T-helper 1 cell treated with Interleukin-12 subunit alpha and Interleukin-12 subunit beta and Interleukin-4 antibody, amounts not matched to agents 30 μg/mL and 1 μg/mL, for 36 hours (primary cell): ENCODE results near the gene MAPK9.

Source experiments
- H3K27ac Mint-ChIP-seq: one replicate; pipeline ENCODE4 v1.8.0; 2021; ENCODE audit warnings: mild to moderate bottlenecking, mixed read lengths
- H3K27me3 Mint-ChIP-seq: one replicate; pipeline ENCODE4 v1.8.0; 2021; ENCODE audit warnings: low read depth, mixed read lengths
- H3K36me3 Mint-ChIP-seq: one replicate; pipeline ENCODE4 v1.8.0; 2021; ENCODE audit warnings: low read depth, mixed read lengths
- H3K4me1 Mint-ChIP-seq: one replicate; pipeline ENCODE4 v1.8.0; 2021; ENCODE audit warnings: low read depth, mixed read lengths
- H3K4me3 Mint-ChIP-seq: one replicate; pipeline ENCODE4 v1.8.0; 2021; ENCODE audit warnings: mild to moderate bottlenecking, moderate library complexity, mixed read lengths
- H3K9me3 Mint-ChIP-seq: one replicate; pipeline ENCODE4 v1.8.0; 2021; ENCODE audit warnings: mixed read lengths

The MAPK9 gene

DNA sequence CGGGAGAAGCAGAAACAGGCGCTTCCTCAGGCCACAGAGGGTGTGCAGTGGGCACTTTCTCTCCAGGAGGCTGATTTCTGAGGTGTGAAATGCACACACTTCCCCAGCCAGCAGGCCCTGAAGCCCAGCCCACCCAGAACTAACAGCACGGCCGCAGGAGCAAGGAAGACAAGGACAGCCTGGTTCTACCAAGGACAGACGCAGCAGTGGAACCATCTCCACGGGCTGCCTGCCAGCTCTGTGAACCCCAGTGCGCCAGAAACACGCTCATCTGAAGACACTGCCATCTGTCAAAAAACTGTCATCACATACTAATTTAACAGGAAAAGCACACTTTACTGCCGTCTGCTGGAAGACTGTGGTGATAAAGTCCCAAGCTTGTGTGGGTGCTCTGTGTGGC is 40.7 kb downstream of the MAPK9 start:
- no peaks in the 10 kb centered on the region for H3K4me1 Mint-ChIP-seq
- peaks cover 74% of the 10 kb centered on the region for H3K36me3 Mint-ChIP-seq
- no peaks in the 10 kb centered on the region for H3K27me3 Mint-ChIP-seq
- peaks cover 77% of the 10 kb centered on the region for H3K9me3 Mint-ChIP-seq
- H3K27ac Mint-ChIP-seq, result no peak overlapping the region
- no peak overlapping the region for H3K4me3 Mint-ChIP-seq

DNA sequence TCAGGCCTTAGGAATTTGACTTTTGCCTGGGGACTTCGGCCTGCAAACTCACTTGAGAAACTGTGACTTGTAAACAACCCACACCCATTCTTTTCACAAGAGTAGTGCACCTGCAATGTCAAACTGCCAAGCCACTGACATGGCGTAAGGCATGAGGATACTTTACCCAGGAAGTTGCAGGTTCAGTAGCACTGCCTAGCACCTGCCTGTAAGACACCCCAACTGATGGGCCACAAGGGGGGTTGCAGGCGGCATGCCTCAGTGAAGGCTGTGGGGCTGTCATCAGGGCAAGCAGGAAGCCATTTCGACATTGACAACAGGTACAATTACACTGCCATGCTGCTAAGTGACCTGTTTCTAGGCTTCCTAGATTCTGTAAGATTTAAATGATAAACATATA is 41.6 kb downstream of the MAPK9 start:
- Mint-ChIP-seq H3K36me3 (peaks cover 73% of the 10 kb centered on the region), H3K27ac (no peak overlapping the region), H3K4me1 (no peaks in the 10 kb centered on the region), H3K9me3 (peaks cover 71% of the 10 kb centered on the region), H3K4me3 (no peak overlapping the region), H3K27me3 (no peaks in the 10 kb centered on the region)

DNA sequence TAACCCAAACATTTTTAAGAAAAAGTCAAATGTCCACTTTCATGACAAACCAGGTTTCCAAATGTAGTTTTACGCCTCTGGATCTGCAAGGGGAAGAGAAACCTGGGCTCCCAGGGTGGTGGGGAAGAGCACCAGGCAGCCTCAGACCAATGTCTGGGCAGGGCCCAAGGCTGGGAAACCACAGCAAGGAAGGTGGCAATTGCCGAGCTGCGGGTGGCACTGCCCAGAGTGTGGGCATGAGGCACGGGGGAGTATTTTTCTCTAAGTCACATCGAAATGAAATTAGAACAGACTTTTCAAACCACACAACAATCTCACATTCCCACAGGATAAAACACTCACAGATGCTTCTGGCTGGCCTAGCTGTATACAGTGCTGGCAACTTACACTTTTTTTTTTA is 50.3 kb downstream of the MAPK9 start:
- Mint-ChIP-seq H3K36me3 (peaks cover 77% of the 10 kb centered on the region), H3K9me3 (peaks cover 62% of the 10 kb centered on the region), H3K4me1 (no peaks in the 10 kb centered on the region), H3K4me3 (no peak overlapping the region), H3K27me3 (no peaks in the 10 kb centered on the region), H3K27ac (no peak overlapping the region)

GRCh38 chr5:180238631-180239030 is 53.3 kb downstream of the MAPK9 start:
- H3K27me3 Mint-ChIP-seq, result no peaks in the 10 kb centered on the region
- H3K27ac Mint-ChIP-seq, result no peak overlapping the region
- peaks cover 43% of the 10 kb centered on the region for H3K9me3 Mint-ChIP-seq
- H3K36me3 Mint-ChIP-seq, result peaks cover 78% of the 10 kb centered on the region
- H3K4me3 Mint-ChIP-seq, result no peak overlapping the region
- H3K4me1 Mint-ChIP-seq, result no peaks in the 10 kb centered on the region

DNA sequence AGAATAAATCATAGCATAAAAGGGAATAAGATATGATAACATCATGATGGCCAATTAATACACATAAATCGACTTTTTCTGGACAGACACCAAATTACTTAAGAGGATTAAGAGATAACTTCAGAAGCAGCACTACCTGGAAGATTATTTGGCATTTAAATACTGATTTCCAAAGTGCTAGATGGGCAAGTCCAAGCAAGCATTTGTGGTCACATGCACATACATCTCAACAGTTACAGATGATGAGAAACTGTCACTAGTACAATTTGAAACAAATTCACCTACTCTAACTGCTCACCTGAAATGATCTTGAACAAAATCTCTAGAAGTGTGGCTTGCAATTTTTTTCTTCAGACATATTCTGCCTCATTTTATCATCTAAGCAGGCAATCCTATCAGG is 56.0 kb downstream of the MAPK9 start:
- Mint-ChIP-seq H3K36me3 (peaks cover 60% of the 10 kb centered on the region), H3K9me3 (peaks cover 24% of the 10 kb centered on the region), H3K27me3 (no peaks in the 10 kb centered on the region), H3K27ac (no peak overlapping the region), H3K4me1 (no peaks in the 10 kb centered on the region), H3K4me3 (no peak overlapping the region)

DNA sequence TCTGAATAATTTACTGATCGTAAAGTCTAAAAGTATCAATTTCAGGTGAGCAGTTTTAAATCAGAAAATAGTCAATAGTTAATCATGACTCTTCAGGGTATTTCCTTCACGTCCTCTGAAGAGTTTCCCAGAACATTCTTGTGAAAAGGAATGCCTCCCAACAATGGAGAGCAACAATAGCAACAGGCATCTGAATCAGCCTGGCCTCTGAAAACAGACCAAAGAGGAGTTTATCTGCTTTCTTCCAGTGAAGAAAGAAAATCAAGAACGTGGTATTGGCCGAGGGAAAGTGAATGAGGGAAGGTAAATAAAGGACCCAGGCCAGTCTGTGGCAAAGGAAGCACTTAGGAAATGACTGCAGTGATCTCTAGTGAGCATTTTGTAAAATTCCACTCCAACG is 56.8 kb downstream of the MAPK9 start:
- Mint-ChIP-seq H3K27ac (no peak overlapping the region), H3K36me3 (peaks cover 53% of the 10 kb centered on the region), H3K4me3 (no peak overlapping the region), H3K9me3 (peaks cover 17% of the 10 kb centered on the region), H3K27me3 (no peaks in the 10 kb centered on the region), H3K4me1 (no peaks in the 10 kb centered on the region)

- Mint-ChIP-seq H3K36me3 (peaks cover 44% of the 10 kb centered on the region), H3K27me3 (no peaks in the 10 kb centered on the region), H3K9me3 (peaks cover 10% of the 10 kb centered on the region), H3K4me3 (no peak overlapping the region), H3K4me1 (no peaks in the 10 kb centered on the region), H3K27ac (no peak overlapping the region)
Measured at GRCh38 chr5:180234271-180234670, 57.6 kb downstream of the MAPK9 start.

- H3K27me3 Mint-ChIP-seq, result no peaks in the 10 kb centered on the region
- peaks cover 10% of the 10 kb centered on the region for H3K9me3 Mint-ChIP-seq
- H3K36me3 Mint-ChIP-seq, result peaks cover 44% of the 10 kb centered on the region
- H3K27ac Mint-ChIP-seq, result no peak overlapping the region
- H3K4me1 Mint-ChIP-seq, result no peaks in the 10 kb centered on the region
- no peak overlapping the region for H3K4me3 Mint-ChIP-seq
Measured at GRCh38 chr5:180233729-180234128, 58.2 kb downstream of the MAPK9 start.

DNA sequence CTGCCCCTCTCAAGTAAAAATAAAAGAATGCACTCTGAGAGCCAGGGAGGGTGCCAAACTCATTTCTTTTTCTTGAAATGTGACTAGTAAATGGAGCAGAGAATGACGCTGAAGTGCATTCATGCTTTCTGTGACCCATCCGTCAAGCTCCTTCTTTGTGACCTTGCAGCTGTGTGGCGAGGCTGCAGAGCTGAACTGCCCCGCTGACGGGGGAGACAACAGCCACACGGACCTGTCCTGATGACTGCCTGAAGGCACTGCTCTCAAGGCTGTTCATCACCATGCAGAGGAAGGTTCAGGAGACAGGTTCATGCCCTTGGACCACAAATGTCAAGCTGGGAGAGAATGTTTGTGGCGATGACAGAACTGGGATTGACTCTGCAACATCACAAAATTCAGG is 61.9 kb downstream of the MAPK9 start:
- H3K36me3 Mint-ChIP-seq, result peaks cover 19% of the 10 kb centered on the region
- no peak overlapping the region for H3K4me3 Mint-ChIP-seq
- no peaks in the 10 kb centered on the region for H3K4me1 Mint-ChIP-seq

DNA sequence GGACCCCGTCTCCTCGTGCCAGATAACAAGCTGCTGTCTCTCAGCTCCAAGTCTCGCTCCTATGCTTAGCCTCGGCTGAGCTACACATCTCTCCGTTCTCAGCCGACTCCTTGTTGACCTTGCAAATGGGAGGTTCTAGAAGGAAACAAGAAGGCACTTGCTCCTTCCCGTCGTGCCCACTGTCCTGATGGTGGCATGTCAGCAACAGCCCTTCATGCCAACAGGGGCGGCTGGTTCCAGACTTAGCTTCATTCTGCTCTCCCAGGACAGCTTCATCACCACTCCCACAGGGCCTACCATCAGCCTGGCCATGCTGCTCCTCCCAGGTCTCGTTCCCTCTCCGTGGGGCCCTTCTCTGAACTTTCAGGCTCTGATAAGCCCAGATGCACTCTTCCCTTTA is 69.8 kb downstream of the MAPK9 start:
- peaks cover 64% of the 10 kb centered on the region for H3K9me3 Mint-ChIP-seq
- no peak overlapping the region for H3K27ac Mint-ChIP-seq
- H3K4me3 Mint-ChIP-seq, result no peak overlapping the region
- no peaks in the 10 kb centered on the region for H3K4me1 Mint-ChIP-seq
- no peaks in the 10 kb centered on the region for H3K36me3 Mint-ChIP-seq
- H3K27me3 Mint-ChIP-seq, result no peaks in the 10 kb centered on the region

More for the DNA sequence above, 61.9 kb downstream of the MAPK9 start:
- H3K27me3 Mint-ChIP-seq, result no peaks in the 10 kb centered on the region
- peaks cover 30% of the 10 kb centered on the region for H3K9me3 Mint-ChIP-seq
- no peak overlapping the region for H3K27ac Mint-ChIP-seq

GRCh38 chr5:180217797-180218196 is 74.1 kb downstream of the MAPK9 start:
- Mint-ChIP-seq H3K36me3 (no peaks in the 10 kb centered on the region), H3K4me3 (no peak overlapping the region), H3K27me3 (no peaks in the 10 kb centered on the region), H3K27ac (no peak overlapping the region), H3K9me3 (peaks cover 47% of the 10 kb centered on the region), H3K4me1 (no peaks in the 10 kb centered on the region)

- H3K27me3 Mint-ChIP-seq, result no peaks in the 10 kb centered on the region
- no peak overlapping the region for H3K27ac Mint-ChIP-seq
- peaks cover 40% of the 10 kb centered on the region for H3K9me3 Mint-ChIP-seq
- H3K36me3 Mint-ChIP-seq, result no peaks in the 10 kb centered on the region
- no peak overlapping the region for H3K4me3 Mint-ChIP-seq
- H3K4me1 Mint-ChIP-seq, result no peaks in the 10 kb centered on the region
Measured at GRCh38 chr5:180216646-180217171, 75.2 kb downstream of the MAPK9 start.

DNA sequence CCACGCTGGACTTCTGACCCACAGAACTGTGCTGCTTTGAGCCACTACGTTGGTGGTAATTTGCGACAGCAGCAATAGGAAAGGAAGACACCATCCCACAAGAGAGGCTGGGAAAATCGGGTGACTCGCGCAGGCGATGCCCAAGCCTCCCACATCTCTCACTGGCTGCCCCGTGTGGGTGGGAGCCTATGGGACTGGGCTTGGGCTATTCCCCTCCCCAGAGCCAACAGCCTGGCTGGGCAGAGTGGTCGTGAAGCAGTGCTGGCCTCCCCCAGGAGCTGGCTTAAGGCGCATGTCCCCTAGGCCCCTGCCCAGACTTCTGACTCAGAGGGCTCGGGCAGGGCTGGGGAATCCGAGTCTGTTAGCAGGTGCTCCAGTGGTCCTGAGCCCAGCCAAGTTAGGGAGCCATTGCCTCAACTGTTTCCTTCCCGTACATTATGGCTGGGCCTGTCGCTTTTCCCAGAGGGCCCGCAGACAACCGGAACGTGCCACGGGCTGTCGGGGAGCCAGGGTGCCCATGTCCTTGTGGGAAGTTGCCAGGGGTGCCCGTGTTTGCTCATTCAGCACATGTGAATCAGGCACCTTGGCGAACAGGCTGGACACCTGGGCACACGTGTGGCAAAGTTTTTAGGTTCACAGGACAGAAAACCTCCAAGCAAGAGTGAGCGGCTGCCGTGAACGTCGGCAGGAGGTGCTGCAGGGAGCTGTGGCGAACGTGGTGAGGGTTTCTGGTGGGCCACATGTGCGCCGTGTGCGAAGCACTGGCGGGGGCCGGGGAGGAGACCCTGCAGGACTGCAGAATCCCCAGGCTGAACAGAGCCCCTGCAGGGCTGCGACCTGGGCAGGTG is 75.9 kb downstream of the MAPK9 start:
- Mint-ChIP-seq H3K36me3 (no peaks in the 10 kb centered on the region), H3K27me3 (no peaks in the 10 kb centered on the region), H3K27ac (no peak overlapping the region), H3K9me3 (peaks cover 40% of the 10 kb centered on the region), H3K4me1 (no peaks in the 10 kb centered on the region), H3K4me3 (no peak overlapping the region)

GRCh38 chr5:180214870-180215770 is 76.8 kb downstream of the MAPK9 start:
- Mint-ChIP-seq H3K9me3 (peaks cover 35% of the 10 kb centered on the region), H3K36me3 (no peaks in the 10 kb centered on the region), H3K4me1 (no peaks in the 10 kb centered on the region), H3K27ac (no peak overlapping the region), H3K4me3 (no peak overlapping the region), H3K27me3 (no peaks in the 10 kb centered on the region)
